OCI-LY7 (cell line): ENCODE measurements around the gene SERPINA5. TPM values are rescaled to one million over a fixed set of nuclear protein-coding genes. Genes with fewer than 3 reads are reported as not detected.
"Not testable (repeated sequence)": the region's sequence is repeated elsewhere in the genome, so short reads cannot be mapped to it uniquely, and the experiment has no call there.

Experiments
- BruUV-seq: library from RNA; stranded (reverse); fragments of 400-500 nt; replicated peaks from 2 replicates; lab custom pipeline; 2021; lab: Mats Ljungman, UMichigan
- CTCF ChIA-PET: fragments of 300-600 bp; sonication (Branson Sonifier 250); formaldehyde crosslinking; loops from one replicate; lab custom pipeline; 2022; ENCODE audit warnings: antibody characterized with exemption; ENCODE audit not compliant: unreplicated experiment; lab: Charles Lee
- POLR2A ChIA-PET: fragments of 300-600 bp; sonication (Branson Sonifier 250); formaldehyde crosslinking; loops from one replicate; lab custom pipeline; 2022; ENCODE audit warnings: antibody characterized with exemption; lab: Charles Lee
- DNase-seq: peaks from one replicate; pipeline ENCODE4 v3.0.0-alpha.2; 2015; ENCODE audit warnings: low spot score
- H2AFZ ChIP-seq: fragments of 200-600 bp; sonication (generic), shearing (Covaris generic); 2 replicates; pipeline ENCODE4 v1.6.1; 2014; ENCODE audit warnings: mild to moderate bottlenecking, antibody characterized with exemption, low read length, moderate library complexity
- H3K27ac ChIP-seq: fragments of 200-600 bp; sonication (generic); 2 replicates; pipeline ENCODE4 v1.5.1; 2014; ENCODE audit warnings: mixed run types, low read depth, mild to moderate bottlenecking, moderate library complexity, low read length, inconsistent platforms; ENCODE audit not compliant: poor library complexity, severe bottlenecking
- H3K36me3 ChIP-seq: fragments of 200-600 bp; sonication (generic); 2 replicates; pipeline ENCODE4 v1.6.1; 2014; ENCODE audit warnings: mild to moderate bottlenecking, antibody characterized with exemption, low read length, moderate library complexity, mixed read lengths; ENCODE audit not compliant: insufficient read depth
- H3K4me1 ChIP-seq: fragments of 200-600 bp; sonication (generic); 2 replicates; pipeline ENCODE4 v1.5.1; 2014; ENCODE audit warnings: mild to moderate bottlenecking, low read length; ENCODE audit not compliant: insufficient read depth, poor library complexity, severe bottlenecking
- H3K4me2 ChIP-seq: fragments of 200-600 bp; sonication (generic); 2 replicates; pipeline ENCODE4 v1.6.1; 2014; ENCODE audit warnings: mild to moderate bottlenecking, low read length
- H3K4me3 ChIP-seq: fragments of 200-600 bp; sonication (generic); 2 replicates; pipeline ENCODE4 v1.5.1; 2014; ENCODE audit warnings: mild to moderate bottlenecking, low read depth, low read length; ENCODE audit not compliant: poor library complexity, severe bottlenecking
- H3K79me2 ChIP-seq: fragments of 200-600 bp; sonication (generic); 2 replicates; pipeline ENCODE4 v1.6.1; 2016; ENCODE audit warnings: low read depth, mild to moderate bottlenecking, low read length, moderate library complexity, mixed read lengths; ENCODE audit not compliant: insufficient read depth
- H3K9me2 ChIP-seq: fragments of 200-600 bp; sonication (generic); 2 replicates; pipeline ENCODE4 v1.6.1; 2016; ENCODE audit warnings: mild to moderate bottlenecking, low read length, mixed read lengths; ENCODE audit not compliant: insufficient read depth
- H3K9me3 ChIP-seq: fragments of 200-600 bp; sonication (generic); 2 replicates; pipeline ENCODE4 v1.6.1; 2014; ENCODE audit warnings: mild to moderate bottlenecking, mixed run types, low read length, mixed read lengths
- H4K20me1 ChIP-seq: fragments of 200-600 bp; sonication (generic); 2 replicates; pipeline ENCODE4 v1.6.1; 2014; ENCODE audit warnings: mild to moderate bottlenecking, antibody characterized with exemption, low read length, moderate library complexity, mixed read lengths; ENCODE audit not compliant: insufficient read depth
- CTCF ChIP-seq: fragments of 200-600 bp; sonication (generic); conservative IDR thresholded peaks from 2 replicates; pipeline ENCODE4 v1.5.1; 2014; ENCODE audit warnings: mild to moderate bottlenecking, antibody characterized with exemption, low read length, moderate library complexity, mixed read lengths
- EZH2phosphoT487 ChIP-seq: fragments of 200-600 bp; sonication (generic); IDR thresholded peaks from 2 replicates; pipeline ENCODE4 v1.6.1; 2018; ENCODE audit warnings: low read depth, borderline replicate concordance, mild to moderate bottlenecking, mixed run types, antibody characterized with exemption, low read length, moderate library complexity, mixed read lengths
- intact Hi-C: fragments of 100-400 bp; cut with micrococcal nuclease; formaldehyde crosslinking; loops from one replicate; pipeline ENCODE4 v1.10.0; 2022; ENCODE audit not compliant: unreplicated experiment
- total RNA-seq, 2 experiments: library from RNA; depleted of rRNA in 1 of 2; stranded (reverse); fragments of >200 nt in 1 of 2; shearing (Covaris generic) in 1 of 2; gene quantifications; 2 replicates each; pipeline ENCODE4 v1.2.3, GENCODE V29; 2014 to 2022

The SERPINA5 gene
- total RNA-seq, 2 experiments from 2014 or later, result not detected

GRCh38 chr14:94575730-94576585 lies 5.3 kb upstream of the SERPINA5 start:
- TF ChIP-seq CTCF, result no peak
- TF ChIP-seq EZH2phosphoT487, result no peak
- no peak overlapping the region for H3K27ac ChIP-seq
- no peak for DNase-seq
- H4K20me1 ChIP-seq, result no peaks in the 10 kb centered on the region
- H3K4me3 ChIP-seq, result no peak overlapping the region
- CTCF ChIA-PET, result no interaction called here
- no TSS peak for BruUV-seq
- no peaks in the 10 kb centered on the region for H3K79me2 ChIP-seq
- POLR2A ChIA-PET, result no interaction called here
- no peak overlapping the region for H3K4me2 ChIP-seq
- intact Hi-C loops, result no loop called here
- H3K4me1 ChIP-seq, result no peaks in the 10 kb centered on the region
- H2AFZ ChIP-seq, result no peak overlapping the region
- no peaks in the 10 kb centered on the region for H3K36me3 ChIP-seq
- no peaks in the 10 kb centered on the region for H3K9me2 ChIP-seq
- H3K9me3 ChIP-seq, result no peaks in the 10 kb centered on the region

- H3K4me1 ChIP-seq, H3K79me2 ChIP-seq, H3K9me3 ChIP-seq, H3K36me3 ChIP-seq, CTCF ChIA-PET, H4K20me1 ChIP-seq, H3K4me2 ChIP-seq, POLR2A ChIA-PET, H3K9me2 ChIP-seq, intact Hi-C loops, H2AFZ ChIP-seq, H3K27ac ChIP-seq, BruUV-seq, H3K4me3 ChIP-seq, DNase-seq: not testable (repeated sequence)
Measured at GRCh38 chr14:94577472-94577871, 3.8 kb upstream of the SERPINA5 start.

- intact Hi-C loops, result no loop called here
Measured at GRCh38 chr14:94578712-94579111, 2.5 kb upstream of the SERPINA5 start.

More at GRCh38 chr14:94578712-94579111, 2.5 kb upstream of the SERPINA5 start:
- Histone ChIP-seq H2AFZ (no peak overlapping the region), H4K20me1 (no peaks in the 10 kb centered on the region), H3K4me3 (no peak overlapping the region), H3K9me2 (no peaks in the 10 kb centered on the region), H3K27ac (no peak overlapping the region), H3K4me1 (no peaks in the 10 kb centered on the region), H3K79me2 (no peaks in the 10 kb centered on the region), H3K9me3 (no peaks in the 10 kb centered on the region), H3K36me3 (no peaks in the 10 kb centered on the region), H3K4me2 (no peak overlapping the region)
- CTCF ChIA-PET, result no interaction called here
- TF ChIP-seq CTCF, result no peak
- no peak for TF ChIP-seq EZH2phosphoT487
- POLR2A ChIA-PET, result no interaction called here
- no peak for DNase-seq
- BruUV-seq, result no TSS peak
